ENCODE data around the gene KIF13A.
"Not testable (repeated sequence)": the region's sequence is repeated elsewhere in the genome, so short reads cannot be mapped to it uniquely, and the experiment has no call there.

The KIF13A gene

DNA sequence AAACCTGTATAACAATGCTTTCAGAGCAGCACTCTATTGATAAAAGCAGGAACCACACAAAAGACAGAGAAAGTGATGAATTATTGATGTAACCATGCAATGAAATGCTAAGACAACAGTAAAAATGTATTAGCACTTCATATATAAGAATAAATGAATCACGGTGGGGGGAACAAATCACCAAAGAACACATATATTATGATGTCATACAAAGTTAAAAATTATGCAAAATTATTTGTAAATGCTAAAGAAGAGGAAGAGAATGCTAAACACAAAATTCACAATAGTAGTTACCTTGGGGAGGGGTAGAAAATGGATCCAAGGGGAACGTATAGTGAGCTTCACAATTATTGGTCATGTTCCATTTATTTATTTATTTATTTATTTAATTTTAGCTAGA, 133.9 kb downstream of the KIF13A start:
- no peak overlapping the region for H3K4me3 Mint-ChIP-seq
- H3K4me1 Mint-ChIP-seq, result no peaks in the 10 kb centered on the region
- H3K9me3 Mint-ChIP-seq, result no peaks in the 10 kb centered on the region
- H3K27ac Mint-ChIP-seq, result no peak overlapping the region
- DNase-seq, result no peak
- no peak for ATAC-seq
- peaks cover 23% of the 10 kb centered on the region for H3K27me3 Mint-ChIP-seq

GRCh38 chr6:17851720-17852161, 135.7 kb downstream of the KIF13A start:
- Mint-ChIP-seq H3K9me3 (no peaks in the 10 kb centered on the region), H3K27ac (no peak overlapping the region), H3K27me3 (peaks cover 15% of the 10 kb centered on the region), H3K4me1 (no peaks in the 10 kb centered on the region), H3K4me3 (no peak overlapping the region)
- DNase-seq (no peak), ATAC-seq (no peak)

- H3K4me1 Mint-ChIP-seq, result no peaks in the 10 kb centered on the region
- no peaks in the 10 kb centered on the region for H3K9me3 Mint-ChIP-seq
- peaks cover 13% of the 10 kb centered on the region for H3K27me3 Mint-ChIP-seq
- DNase-seq, result no peak
- no peak for ATAC-seq
- H3K27ac Mint-ChIP-seq, result no peak overlapping the region
- H3K4me3 Mint-ChIP-seq, result no peak overlapping the region
Measured at GRCh38 chr6:17851001-17851719, 136.3 kb downstream of the KIF13A start.

DNA sequence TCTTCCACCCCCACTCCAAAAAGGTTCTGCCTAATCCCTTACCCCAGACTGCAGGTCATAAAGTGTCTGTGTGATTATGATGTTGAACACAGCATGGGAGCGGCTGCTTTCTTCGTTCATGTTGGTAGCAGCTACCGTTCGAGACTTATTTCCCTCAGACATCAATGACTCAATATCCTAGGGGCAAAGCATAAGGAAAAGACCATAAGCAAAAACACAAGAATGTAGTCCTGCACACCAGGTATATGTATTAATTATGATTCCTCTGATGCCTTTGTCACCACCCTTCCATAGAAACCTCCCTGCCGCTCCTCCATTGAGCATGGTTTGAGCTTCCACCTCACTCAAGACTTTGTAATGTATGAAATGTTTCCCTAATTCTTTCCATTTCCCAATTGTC, 137.2 kb downstream of the KIF13A start:
- Mint-ChIP-seq H3K27ac (no peak overlapping the region), H3K4me1 (no peaks in the 10 kb centered on the region), H3K4me3 (no peak overlapping the region), H3K9me3 (no peaks in the 10 kb centered on the region), H3K27me3 (peaks cover 9% of the 10 kb centered on the region)
- ATAC-seq (no peak), DNase-seq (no peak)

DNA sequence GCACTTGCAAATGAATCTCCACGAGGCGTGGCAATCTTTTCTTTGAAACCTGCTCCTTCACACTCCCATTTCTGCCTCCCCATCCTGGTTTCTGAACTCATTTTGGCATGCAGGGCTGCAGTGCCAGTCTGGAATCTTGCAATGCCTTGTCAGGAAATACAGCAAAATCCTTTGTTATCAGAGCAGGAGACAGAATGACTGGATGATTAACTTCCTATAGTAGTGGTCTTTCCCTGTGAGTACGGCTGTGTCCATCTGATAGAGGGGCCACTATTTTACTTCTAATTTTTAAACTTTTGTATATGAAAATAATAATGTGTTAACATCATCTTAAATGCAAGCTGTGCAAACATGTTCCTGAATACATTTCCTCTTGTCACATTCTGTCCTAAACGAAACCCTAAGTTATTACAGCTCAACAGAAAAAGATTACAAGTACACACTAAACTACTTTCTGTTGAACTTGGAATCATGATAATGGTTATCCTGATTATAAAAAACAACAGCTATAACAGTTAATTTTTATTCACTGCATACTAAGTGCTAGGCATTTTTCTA, 140.2 kb downstream of the KIF13A start:
- no peaks in the 10 kb centered on the region for H3K9me3 Mint-ChIP-seq
- no peak overlapping the region for H3K27ac Mint-ChIP-seq
- peaks cover 16% of the 10 kb centered on the region for H3K27me3 Mint-ChIP-seq
- no peaks in the 10 kb centered on the region for H3K4me1 Mint-ChIP-seq
- no peak for DNase-seq
- H3K4me3 Mint-ChIP-seq, result no peak overlapping the region
- no peak for ATAC-seq

DNA sequence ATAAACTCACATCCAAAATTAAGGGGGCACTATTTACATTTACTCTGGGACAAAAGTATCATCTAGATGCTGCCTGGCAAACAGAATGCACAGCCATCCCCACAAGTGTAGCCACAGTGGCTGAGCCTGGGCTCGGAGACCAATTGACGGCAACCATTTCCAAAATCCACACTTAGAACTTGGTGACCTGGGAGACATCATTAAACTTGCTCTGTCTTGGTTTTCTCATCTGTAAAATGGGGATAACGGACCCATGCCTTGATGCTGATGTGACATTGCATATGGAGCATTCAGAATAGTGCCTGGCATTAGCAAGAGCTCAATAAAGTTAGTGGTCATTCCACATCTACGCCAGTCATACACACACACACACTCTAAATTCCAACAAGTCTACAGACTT, 140.7 kb downstream of the KIF13A start:
- no peaks in the 10 kb centered on the region for H3K9me3 Mint-ChIP-seq
- H3K4me1 Mint-ChIP-seq, result no peaks in the 10 kb centered on the region
- no peak overlapping the region for H3K4me3 Mint-ChIP-seq
- ATAC-seq (no peak), DNase-seq (no peak)
- H3K27ac Mint-ChIP-seq, result no peak overlapping the region
- H3K27me3 Mint-ChIP-seq, result peaks cover 16% of the 10 kb centered on the region

DNA sequence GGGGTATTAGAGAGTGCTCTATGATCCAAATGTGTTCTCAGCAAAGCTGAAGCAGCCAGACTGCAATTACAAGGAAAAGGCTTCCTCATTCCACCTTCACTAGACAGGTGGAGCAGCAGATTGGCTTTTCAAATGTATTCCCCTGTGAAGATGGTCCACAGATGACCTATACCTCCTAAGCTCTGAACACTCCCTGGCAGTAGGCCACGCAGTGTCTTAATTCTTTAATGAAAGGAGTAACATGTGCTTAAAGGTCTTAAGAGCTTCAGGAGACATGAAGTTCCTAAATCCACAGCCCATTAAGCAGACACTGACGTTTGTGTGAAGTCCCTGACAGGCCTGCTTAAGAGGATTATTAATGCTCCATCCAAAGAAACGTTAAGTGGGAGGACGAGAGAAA, 141.8 kb downstream of the KIF13A start:
- Mint-ChIP-seq H3K4me3 (no peak overlapping the region), H3K27me3 (peaks cover 16% of the 10 kb centered on the region), H3K27ac (no peak overlapping the region), H3K4me1 (no peaks in the 10 kb centered on the region), H3K9me3 (no peaks in the 10 kb centered on the region)
- no peak for ATAC-seq
- no peak for DNase-seq

DNA sequence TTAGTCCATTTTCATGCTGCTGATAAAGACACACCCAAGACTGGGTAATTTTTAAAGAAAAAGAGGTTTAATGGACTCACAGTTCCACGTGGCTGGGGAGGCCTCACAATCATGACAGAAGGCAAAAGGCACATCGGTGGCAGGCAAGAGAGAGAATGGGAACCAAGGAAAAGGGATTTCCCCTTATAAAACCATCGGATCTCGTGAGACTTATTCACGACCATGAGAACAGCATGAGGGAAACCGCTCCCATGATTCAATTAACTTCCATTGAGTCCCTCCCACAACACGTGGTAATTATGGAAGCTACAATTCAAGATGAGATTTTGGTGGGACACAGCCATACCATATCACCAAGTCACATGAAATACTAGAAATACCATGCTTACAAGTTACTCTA, 142.5 kb downstream of the KIF13A start:
- H3K9me3 Mint-ChIP-seq, H3K27ac Mint-ChIP-seq, H3K4me1 Mint-ChIP-seq, DNase-seq, H3K4me3 Mint-ChIP-seq, ATAC-seq: not testable (repeated sequence)
- peaks cover 16% of the 10 kb centered on the region for H3K27me3 Mint-ChIP-seq

GRCh38 chr6:17842934-17843821, 144.3 kb downstream of the KIF13A start:
- ATAC-seq (no peak), DNase-seq (no peak)
- no peak overlapping the region for H3K4me3 Mint-ChIP-seq
- no peaks in the 10 kb centered on the region for H3K9me3 Mint-ChIP-seq
- H3K4me1 Mint-ChIP-seq, result no peaks in the 10 kb centered on the region
- peaks cover 8% of the 10 kb centered on the region for H3K27me3 Mint-ChIP-seq
- no peak overlapping the region for H3K27ac Mint-ChIP-seq

GRCh38 chr6:17842014-17842776, 145.2 kb downstream of the KIF13A start:
- Mint-ChIP-seq H3K27me3 (peaks cover 10% of the 10 kb centered on the region), H3K9me3 (no peaks in the 10 kb centered on the region), H3K4me3 (no peak overlapping the region), H3K4me1 (no peaks in the 10 kb centered on the region), H3K27ac (no peak overlapping the region)
- DNase-seq (no peak), ATAC-seq (no peak)

DNA sequence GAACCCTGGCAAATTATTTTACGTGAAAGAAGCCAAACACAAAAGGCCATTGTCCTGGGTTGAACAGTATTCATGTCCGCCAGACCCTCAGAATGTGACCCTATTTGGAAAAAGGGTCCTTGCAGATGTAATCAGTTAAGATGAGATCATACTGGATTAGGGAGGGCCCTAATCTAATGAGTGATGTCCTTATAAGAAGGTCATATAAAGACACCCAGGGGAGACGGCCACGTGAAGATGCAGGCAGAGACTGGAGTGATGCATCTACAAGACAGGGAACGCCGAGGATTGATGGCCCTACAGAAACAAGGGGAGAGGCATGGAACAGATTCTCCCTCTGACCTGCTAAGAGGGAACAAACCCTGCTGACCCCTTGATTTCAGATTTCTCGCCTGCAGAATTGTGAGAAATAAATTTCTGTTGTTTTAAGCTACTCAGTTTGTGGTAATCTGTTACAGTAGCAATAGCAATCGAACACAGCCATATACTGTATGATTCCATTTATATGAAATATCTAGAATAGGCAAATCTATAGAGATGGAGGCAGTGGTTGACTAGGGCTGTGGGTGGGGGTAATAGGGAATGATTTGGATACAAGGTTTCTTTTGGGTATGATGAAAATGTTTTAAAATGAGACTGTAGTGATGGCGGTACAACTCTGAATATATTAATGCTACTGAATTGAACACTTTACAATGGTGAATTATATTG, 147.8 kb downstream of the KIF13A start:
- ATAC-seq (no peak), DNase-seq (no peak)
- Mint-ChIP-seq H3K4me1 (no peaks in the 10 kb centered on the region), H3K27ac (no peak overlapping the region), H3K4me3 (no peak overlapping the region), H3K9me3 (no peaks in the 10 kb centered on the region), H3K27me3 (peaks cover 17% of the 10 kb centered on the region)

DNA sequence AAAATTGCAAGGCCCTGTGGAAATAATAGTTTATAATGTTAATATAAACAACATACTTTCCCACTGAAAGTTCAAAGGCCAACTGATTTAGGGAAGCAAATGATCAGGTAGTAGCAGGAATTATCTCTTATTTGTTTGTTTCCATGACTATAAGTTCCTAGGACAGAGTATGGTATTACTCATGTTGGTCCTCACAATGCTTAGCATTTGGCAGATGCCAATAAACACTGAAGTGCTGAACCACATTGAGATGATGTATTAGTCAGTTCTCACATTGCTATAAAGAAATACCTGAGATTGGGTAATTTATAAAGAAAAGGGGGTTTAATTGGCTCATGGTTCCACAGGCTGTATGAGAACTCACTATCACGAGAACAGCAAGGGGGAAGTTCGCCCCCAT, 151.1 kb downstream of the KIF13A start:
- Mint-ChIP-seq H3K27ac (no peak overlapping the region), H3K4me1 (no peaks in the 10 kb centered on the region), H3K27me3 (peaks cover 8% of the 10 kb centered on the region), H3K9me3 (no peaks in the 10 kb centered on the region), H3K4me3 (no peak overlapping the region)
- DNase-seq (no peak), ATAC-seq (no peak)

GRCh38 chr6:17835784-17836183, 151.7 kb downstream of the KIF13A start:
- ATAC-seq (no peak), DNase-seq (no peak)
- no peaks in the 10 kb centered on the region for H3K9me3 Mint-ChIP-seq
- H3K27me3 Mint-ChIP-seq, result peaks cover 8% of the 10 kb centered on the region
- H3K4me3 Mint-ChIP-seq, result no peak overlapping the region
- H3K4me1 Mint-ChIP-seq, result no peaks in the 10 kb centered on the region
- no peak overlapping the region for H3K27ac Mint-ChIP-seq

DNA sequence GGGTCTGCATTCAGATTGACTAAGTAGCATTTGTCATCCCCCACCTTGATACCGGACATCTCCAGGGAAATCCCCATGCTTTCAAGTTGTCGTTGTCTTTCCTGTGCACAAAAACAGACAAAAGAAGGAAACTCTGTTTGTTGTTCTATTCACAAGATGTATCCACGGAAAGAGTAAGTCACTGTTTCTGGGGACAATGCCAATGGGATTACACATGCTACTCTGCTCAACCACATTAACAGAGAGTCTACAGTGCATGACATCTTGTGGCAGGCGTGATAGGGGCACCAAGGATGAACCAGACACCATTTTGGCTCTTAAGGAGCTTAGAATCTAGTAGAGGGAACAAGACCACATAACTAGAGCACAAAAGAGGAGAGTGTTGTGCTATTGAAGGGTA, 156.3 kb downstream of the KIF13A start:
- H3K9me3 Mint-ChIP-seq, result no peaks in the 10 kb centered on the region
- no peak overlapping the region for H3K27ac Mint-ChIP-seq
- H3K4me1 Mint-ChIP-seq, result no peaks in the 10 kb centered on the region
- no peak overlapping the region for H3K4me3 Mint-ChIP-seq
- H3K27me3 Mint-ChIP-seq, result no peaks in the 10 kb centered on the region
- ATAC-seq (no peak), DNase-seq (no peak)

GRCh38 chr6:17829905-17830304, 157.5 kb downstream of the KIF13A start:
- Mint-ChIP-seq H3K27ac (no peak overlapping the region), H3K4me1 (no peaks in the 10 kb centered on the region), H3K27me3 (no peaks in the 10 kb centered on the region), H3K9me3 (no peaks in the 10 kb centered on the region), H3K4me3 (no peak overlapping the region)
- ATAC-seq (no peak), DNase-seq (no peak)
